Ishikawa (cell line): Measurements from ENCODE around the gene AARS2.
A peak's percentile ranks its signal among the peaks of the same experiment; 100 is the strongest.

Experiments used
- CEBPB ChIP-seq: IDR thresholded peaks from 2 replicates; pipeline ENCODE4 v1.6.1; 2012
- CREB1 ChIP-seq: IDR thresholded peaks from 2 replicates; pipeline ENCODE4 v1.6.1; 2012; ENCODE audit warnings: low read depth
- EGR1 ChIP-seq: IDR thresholded peaks from 2 replicates; pipeline ENCODE4 v1.6.1; 2012
- EP300 ChIP-seq: IDR thresholded peaks from 2 replicates; pipeline ENCODE4 v1.6.1; 2012; ENCODE audit warnings: borderline replicate concordance
- FOXM1 ChIP-seq: IDR thresholded peaks from 2 replicates; pipeline ENCODE4 v1.6.1; 2012; ENCODE audit warnings: low read depth, borderline replicate concordance
- NFIC ChIP-seq: IDR thresholded peaks from 2 replicates; pipeline ENCODE4 v1.6.1; 2012
- RAD21 ChIP-seq: IDR thresholded peaks from 2 replicates; pipeline ENCODE4 v1.6.1; 2012; ENCODE audit warnings: low read depth
- TAF1 ChIP-seq: IDR thresholded peaks from 2 replicates; pipeline ENCODE4 v1.6.1; 2012; ENCODE audit warnings: low read depth, mild to moderate bottlenecking
- TCF12 ChIP-seq: IDR thresholded peaks from 2 replicates; pipeline ENCODE4 v1.6.1; 2012; ENCODE audit warnings: low read depth
- TEAD4 ChIP-seq: IDR thresholded peaks from 2 replicates; pipeline ENCODE4 v1.6.1; 2012
- YY1 ChIP-seq: IDR thresholded peaks from 2 replicates; pipeline ENCODE4 v1.6.1; 2012; ENCODE audit warnings: low read depth
- ZBTB7A ChIP-seq: IDR thresholded peaks from 2 replicates; pipeline ENCODE4 v1.6.1; 2012; ENCODE audit warnings: low read depth
- TF ChIP-seq, protein P1 (sequence below): IDR thresholded peaks from 2 replicates; pipeline ENCODE4 v1.6.1; 2012
- TF ChIP-seq, protein P2 (sequence below): IDR thresholded peaks from 2 replicates; pipeline ENCODE4 v1.6.1; 2012; ENCODE audit warnings: low read depth, mild to moderate bottlenecking
- TF ChIP-seq, protein P3 (sequence below): IDR thresholded peaks from 2 replicates; pipeline ENCODE4 v1.6.1; 2012

AARS2 gene

DNA sequence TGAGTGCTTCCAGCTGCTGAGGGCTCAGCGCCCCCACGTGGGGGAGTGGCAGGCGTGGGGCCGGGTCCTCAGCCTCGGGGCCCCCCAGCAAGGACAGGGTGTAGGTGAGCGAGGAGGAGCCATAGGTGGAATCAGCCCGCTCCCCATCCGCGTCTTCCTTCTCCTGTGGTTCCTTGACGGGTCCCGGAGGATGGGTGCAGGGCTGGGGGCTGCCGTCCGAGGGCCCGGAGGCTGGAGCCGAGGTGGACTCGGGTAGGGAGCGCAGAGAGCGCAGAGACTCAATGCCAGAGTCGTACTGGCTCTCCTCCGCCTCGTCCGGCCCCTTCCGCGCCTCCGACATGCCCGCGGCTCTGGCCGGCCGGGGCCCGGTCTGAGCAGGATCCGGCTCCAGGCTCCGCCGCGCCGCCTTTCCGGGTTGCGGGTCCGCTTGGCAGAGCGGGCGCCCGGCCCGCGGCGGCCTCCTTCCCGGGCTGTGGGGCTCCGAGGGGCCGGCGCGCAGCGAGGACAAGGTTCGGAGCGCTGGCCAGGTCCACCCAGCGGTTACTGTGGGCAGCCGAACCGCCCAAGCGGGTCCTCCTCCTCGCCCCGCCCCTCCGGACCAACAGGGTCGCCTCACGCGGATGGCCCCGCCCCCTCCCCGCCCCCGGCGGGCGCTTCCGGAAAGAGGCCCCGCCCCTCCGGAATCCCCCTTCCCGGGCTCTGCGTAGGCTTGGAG, 48.0 kb downstream of the AARS2 start, which contains the start of gene NFKBIE:
TSS of gene NFKBIE (minus strand) at position 545 of the 715 bp plus-strand sequence. CDS start at position 340, 205 bp downstream.
- no peak for TF ChIP-seq FOXM1
- TF ChIP-seq EGR1 = no peak
- TF ChIP-seq CEBPB = no peak
- peak; percentile 27; the same call in 1 of the 2 replicates for TF ChIP-seq RAD21
- no peak for TF ChIP-seq EP300
- peak; percentile 77 for TF ChIP-seq TAF1
- 0 out of 2 replicates have a peak, but pooled peaks have one; percentile 74 for TF ChIP-seq ZBTB7A
- no peak for TF ChIP-seq YY1
- peak; percentile 9; the same call in 1 of the 2 replicates for TF ChIP-seq NFIC
- no peak for TF ChIP-seq TEAD4
- TF ChIP-seq, protein P1, sequence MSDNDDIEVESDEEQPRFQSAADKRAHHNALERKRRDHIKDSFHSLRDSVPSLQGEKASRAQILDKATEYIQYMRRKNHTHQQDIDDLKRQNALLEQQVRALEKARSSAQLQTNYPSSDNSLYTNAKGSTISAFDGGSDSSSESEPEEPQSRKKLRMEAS = no peak
- TF ChIP-seq, protein P2, sequence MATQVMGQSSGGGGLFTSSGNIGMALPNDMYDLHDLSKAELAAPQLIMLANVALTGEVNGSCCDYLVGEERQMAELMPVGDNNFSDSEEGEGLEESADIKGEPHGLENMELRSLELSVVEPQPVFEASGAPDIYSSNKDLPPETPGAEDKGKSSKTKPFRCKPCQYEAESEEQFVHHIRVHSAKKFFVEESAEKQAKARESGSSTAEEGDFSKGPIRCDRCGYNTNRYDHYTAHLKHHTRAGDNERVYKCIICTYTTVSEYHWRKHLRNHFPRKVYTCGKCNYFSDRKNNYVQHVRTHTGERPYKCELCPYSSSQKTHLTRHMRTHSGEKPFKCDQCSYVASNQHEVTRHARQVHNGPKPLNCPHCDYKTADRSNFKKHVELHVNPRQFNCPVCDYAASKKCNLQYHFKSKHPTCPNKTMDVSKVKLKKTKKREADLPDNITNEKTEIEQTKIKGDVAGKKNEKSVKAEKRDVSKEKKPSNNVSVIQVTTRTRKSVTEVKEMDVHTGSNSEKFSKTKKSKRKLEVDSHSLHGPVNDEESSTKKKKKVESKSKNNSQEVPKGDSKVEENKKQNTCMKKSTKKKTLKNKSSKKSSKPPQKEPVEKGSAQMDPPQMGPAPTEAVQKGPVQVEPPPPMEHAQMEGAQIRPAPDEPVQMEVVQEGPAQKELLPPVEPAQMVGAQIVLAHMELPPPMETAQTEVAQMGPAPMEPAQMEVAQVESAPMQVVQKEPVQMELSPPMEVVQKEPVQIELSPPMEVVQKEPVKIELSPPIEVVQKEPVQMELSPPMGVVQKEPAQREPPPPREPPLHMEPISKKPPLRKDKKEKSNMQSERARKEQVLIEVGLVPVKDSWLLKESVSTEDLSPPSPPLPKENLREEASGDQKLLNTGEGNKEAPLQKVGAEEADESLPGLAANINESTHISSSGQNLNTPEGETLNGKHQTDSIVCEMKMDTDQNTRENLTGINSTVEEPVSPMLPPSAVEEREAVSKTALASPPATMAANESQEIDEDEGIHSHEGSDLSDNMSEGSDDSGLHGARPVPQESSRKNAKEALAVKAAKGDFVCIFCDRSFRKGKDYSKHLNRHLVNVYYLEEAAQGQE = no peak
- no peak for TF ChIP-seq CREB1
- TF ChIP-seq TCF12 = no peak
- TF ChIP-seq, protein P3, sequence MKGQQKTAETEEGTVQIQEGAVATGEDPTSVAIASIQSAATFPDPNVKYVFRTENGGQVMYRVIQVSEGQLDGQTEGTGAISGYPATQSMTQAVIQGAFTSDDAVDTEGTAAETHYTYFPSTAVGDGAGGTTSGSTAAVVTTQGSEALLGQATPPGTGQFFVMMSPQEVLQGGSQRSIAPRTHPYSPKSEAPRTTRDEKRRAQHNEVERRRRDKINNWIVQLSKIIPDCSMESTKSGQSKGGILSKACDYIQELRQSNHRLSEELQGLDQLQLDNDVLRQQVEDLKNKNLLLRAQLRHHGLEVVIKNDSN = no peak

DNA sequence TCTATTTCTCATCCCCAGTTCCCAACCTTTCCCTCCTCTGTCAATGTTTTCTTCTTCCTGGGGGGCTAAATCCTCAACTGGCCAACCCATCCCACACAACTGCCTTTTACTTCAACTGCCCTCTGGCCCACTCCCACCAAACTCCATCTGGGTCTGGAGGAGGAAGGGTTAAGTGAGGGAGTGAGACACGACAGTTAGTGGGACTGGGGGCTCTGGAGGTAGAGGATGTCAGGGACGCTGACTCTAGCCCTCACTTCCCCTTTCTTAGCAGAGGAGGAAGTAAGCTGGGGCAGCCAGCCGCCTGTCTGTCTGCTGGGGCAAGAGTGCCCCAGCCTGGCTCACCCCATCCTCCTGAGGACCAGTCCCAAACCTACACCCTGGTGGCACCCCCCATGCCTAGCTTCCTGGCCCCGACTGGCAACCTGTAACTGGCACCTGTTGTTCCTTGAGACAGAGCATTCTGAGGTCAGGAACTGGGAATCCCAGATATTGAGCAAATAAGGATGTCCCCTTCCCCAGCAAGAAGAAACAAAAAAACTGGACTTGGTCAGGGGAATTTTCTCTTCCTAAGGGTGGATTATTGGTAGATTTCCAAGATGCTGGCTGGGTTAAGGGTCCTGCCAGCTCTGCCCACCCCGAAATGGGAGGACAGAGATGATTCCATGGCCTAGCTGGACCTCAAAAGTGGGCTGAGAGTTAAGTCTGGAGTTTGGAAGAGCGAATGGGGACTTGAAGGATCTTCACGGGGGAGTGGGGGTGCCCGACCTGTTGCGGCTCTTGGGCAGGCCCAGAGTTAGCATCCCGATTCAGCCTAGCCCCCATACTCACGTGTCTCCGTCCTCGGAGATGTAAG, 48.8 kb downstream of the AARS2 start:
- no peak for TF ChIP-seq TAF1
- no peak for TF ChIP-seq RAD21
- no peak for TF ChIP-seq YY1
- TF ChIP-seq CEBPB = no peak
- no peak for TF ChIP-seq EP300
- no peak for TF ChIP-seq CREB1
- no peak for TF ChIP-seq FOXM1
- TF ChIP-seq NFIC = no peak
- TF ChIP-seq, protein P1 = no peak
- TF ChIP-seq EGR1 = no peak
- TF ChIP-seq, protein P3 = no peak
- TF ChIP-seq TCF12 = no peak
- no peak for TF ChIP-seq TEAD4
- TF ChIP-seq, protein P2 = no peak
- no peak for TF ChIP-seq ZBTB7A

DNA sequence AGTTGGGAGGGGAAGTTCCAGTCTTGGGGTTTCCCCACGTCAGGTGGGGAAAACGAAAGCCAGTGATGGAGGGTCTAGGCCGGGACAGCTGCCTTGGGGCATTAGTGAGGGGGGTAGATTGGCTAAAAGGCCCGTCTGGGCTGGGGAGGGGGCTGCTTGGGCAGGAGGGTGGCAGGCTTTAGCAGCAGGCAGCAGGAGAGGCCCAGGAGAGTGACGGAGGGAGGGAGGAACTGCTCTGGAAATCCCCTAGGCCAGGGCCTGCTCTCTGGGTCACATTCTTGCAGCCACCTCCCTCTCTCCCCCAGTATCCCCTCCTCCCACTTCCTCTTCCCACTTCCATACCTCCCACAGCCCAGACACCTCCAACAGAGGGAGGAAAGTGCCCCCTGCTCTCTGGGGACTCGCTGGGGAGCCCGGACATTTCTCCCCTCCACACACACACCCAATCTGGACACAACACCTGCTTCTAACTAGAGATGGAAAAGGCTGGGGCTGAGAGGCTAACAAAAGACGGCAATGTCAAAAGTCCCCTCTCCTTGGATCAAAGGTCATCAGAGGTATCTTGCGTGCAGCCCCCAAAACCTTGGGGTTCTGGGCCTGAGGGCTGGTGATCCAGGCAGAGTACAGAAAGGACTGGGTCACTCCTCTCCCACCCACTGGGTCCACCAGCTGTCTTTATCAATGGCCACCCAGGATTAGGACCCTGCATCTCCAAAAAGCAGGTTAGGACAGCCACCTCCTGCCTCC, 49.6 kb downstream of the AARS2 start:
- TF ChIP-seq CEBPB (no peak), TEAD4 (no peak), TCF12 (no peak)
- TF ChIP-seq, protein P3 = no peak

DNA sequence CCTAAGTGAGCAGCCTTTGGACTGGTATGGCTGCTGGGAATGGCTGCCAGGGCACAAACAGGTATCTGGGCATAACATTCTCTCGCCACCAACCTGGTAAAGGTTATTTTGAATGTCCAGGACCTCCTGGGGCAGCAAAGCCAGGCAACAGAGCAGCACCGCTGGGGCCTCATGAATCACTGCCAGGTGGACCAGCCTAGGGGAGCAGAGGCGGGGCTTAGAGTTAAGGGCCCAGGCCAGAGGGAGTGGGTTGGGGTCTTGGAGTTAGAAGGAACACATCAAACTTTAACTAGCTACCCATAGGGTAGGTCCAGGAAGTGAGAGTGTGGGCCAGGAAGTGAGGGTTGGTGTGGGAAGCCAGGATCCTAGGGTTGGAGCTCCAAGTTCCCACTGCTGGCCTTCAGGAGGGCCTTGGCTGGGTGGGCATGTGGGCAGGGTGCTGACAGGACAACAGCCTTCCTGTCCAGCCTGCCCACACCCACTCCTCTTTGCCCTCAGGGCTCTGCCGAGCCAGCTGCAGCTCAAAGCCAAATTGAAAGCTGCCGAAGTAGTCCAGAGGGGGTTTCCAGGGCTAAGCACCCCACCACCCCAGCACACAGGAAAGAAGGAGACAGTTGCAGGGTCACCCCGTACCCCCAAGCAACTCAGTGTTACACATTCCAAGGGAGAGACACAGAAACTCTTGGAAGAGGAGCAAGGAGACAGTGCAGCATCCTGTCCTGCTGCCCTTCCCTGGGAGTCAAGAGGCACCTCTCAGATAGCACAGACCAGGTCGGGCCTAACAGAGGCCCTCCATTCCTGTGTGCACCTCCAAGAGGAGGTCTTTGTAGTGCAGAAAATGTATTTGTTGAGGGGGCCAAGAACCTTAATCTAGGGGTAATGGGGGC, 50.4 kb downstream of the AARS2 start:
- no peak for TF ChIP-seq TAF1
- no peak for TF ChIP-seq FOXM1
- TF ChIP-seq ZBTB7A = no peak
- TF ChIP-seq, protein P1 = no peak
- TF ChIP-seq, protein P3 = no peak
- TF ChIP-seq RAD21 = no peak
- no peak for TF ChIP-seq YY1
- TF ChIP-seq EGR1 = no peak
- TF ChIP-seq TEAD4 = no peak
- TF ChIP-seq CREB1 = no peak
- TF ChIP-seq NFIC = no peak
- no peak for TF ChIP-seq CEBPB
- no peak for TF ChIP-seq EP300
- TF ChIP-seq, protein P2 = no peak
- no peak for TF ChIP-seq TCF12
